ENCODE data around the gene SEL1L3.

DNA sequence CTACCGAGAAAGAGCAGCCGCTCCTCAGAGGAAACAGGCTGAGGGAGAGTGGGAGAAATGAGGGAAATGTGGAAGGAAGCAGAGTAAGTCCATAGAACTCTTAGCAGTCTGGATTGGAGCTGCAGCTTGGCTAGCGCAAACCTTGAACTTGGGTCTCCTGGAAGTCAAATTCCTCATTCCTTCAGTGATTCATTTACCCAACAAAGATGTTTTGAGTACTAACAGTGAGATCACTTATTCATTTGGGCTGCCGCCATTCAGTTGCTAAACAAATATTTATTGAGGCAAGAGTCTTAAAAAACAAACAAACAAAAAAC, 51.5 kb downstream of the SEL1L3 start:
- TF ChIP-seq, protein P1, sequence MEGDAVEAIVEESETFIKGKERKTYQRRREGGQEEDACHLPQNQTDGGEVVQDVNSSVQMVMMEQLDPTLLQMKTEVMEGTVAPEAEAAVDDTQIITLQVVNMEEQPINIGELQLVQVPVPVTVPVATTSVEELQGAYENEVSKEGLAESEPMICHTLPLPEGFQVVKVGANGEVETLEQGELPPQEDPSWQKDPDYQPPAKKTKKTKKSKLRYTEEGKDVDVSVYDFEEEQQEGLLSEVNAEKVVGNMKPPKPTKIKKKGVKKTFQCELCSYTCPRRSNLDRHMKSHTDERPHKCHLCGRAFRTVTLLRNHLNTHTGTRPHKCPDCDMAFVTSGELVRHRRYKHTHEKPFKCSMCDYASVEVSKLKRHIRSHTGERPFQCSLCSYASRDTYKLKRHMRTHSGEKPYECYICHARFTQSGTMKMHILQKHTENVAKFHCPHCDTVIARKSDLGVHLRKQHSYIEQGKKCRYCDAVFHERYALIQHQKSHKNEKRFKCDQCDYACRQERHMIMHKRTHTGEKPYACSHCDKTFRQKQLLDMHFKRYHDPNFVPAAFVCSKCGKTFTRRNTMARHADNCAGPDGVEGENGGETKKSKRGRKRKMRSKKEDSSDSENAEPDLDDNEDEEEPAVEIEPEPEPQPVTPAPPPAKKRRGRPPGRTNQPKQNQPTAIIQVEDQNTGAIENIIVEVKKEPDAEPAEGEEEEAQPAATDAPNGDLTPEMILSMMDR (IDR thresholded peaks at IDR 0.05) = no peak
- no peak for TF ChIP-seq POLR2A (IDR thresholded peaks at IDR 0.05)
